GM21825 (cell line): Measurements from ENCODE around the gene EVC2.
"Not testable (repeated sequence)": the region's sequence is repeated elsewhere in the genome, so short reads cannot be mapped to it uniquely, and the experiment has no call there.

Experiments
- ATAC-seq: cut with Tn5 transposase; IDR thresholded peaks from one replicate; pipeline ENCODE4 v1.9.1; 2021; ENCODE audit warnings: mild to moderate bottlenecking, moderate library complexity; ENCODE audit not compliant: unreplicated experiment

The EVC2 gene

DNA sequence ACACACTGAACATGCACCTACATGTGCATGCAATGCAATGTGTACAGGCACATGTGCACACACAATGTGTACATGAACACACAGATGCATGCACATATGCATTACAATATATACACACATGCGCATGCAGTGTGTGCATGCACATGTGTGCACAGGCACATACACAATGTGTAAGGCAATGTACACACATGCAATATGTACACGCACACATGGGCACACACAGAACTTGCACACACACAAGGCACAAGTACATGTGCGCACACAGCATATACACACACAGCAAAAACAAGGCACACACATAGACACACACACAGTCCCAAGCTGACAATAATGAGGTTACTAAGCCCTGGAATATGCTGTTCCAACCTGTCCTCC is 76.3 kb downstream of the EVC2 start:
- no peak for ATAC-seq

DNA sequence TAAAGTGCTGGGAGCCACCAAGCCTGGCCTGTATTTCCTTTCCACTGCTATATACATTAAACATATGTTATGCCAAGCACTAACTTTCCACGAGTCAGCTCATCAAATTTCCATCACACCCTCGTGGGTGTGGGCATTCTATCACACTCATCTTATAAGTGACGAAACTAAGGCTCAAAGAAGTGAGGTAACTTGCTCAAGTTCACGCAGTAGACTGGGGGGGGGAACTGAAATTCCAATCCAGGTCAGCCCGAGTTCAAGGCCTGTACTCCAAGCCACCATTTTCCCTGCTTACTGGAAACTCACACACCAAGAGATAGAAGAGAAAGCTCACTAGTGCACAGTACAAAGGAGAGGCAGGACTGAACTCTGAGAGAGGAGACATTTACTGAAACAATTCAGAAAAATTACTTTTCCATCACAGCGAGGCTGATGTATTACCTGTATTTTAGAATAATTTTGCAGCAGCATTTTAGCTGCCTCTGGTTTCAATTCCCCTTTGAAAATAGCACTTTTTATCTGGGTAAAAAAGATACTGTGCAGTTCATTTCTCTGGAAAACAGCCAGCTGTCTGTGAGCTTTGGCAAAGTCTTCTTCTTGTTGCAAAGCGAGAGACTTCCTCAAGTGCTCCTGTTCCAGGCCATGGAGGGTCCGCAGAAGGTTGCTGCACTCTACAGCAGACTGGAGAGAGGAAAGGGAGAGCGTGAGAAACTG is 76.8 kb downstream of the EVC2 start:
- ATAC-seq: no peak

DNA sequence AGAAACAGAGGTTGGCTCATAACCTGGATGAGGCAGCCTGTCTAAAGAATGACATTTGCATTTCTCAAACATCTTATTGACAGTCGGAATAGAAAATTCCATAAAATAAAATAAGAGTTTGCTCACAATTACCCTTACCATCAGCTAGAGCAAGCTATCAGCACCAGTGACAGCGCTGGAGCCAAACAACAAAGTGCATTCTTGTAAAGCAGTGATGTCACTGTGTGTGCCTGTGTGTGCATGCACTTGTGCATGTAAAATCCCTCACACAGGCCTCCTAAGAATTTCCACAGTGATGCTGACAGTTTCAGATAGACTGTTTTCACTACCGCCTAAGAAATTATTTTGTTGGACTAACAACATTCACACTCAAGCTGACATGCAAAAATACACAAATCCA is 77.6 kb downstream of the EVC2 start:
- ATAC-seq: no peak

DNA sequence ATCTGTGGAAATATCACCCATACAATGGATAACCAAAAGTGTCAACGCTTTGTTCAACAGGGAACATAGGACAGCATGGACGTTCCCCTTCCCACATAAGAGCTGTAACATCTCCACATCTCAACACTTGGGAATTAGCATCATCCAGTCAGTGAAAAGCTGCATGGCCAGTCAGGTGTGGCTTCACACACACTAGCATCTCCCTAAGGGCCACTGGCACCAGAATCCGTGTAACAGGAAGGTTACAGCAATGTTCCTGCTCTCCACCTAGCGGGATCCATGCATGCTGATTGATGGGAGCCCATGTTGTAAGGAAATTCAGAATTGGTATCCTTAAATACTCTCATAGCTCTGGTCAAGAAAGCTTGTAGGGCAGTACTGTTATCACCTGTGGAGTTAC is 78.8 kb downstream of the EVC2 start:
- ATAC-seq: no peak

DNA sequence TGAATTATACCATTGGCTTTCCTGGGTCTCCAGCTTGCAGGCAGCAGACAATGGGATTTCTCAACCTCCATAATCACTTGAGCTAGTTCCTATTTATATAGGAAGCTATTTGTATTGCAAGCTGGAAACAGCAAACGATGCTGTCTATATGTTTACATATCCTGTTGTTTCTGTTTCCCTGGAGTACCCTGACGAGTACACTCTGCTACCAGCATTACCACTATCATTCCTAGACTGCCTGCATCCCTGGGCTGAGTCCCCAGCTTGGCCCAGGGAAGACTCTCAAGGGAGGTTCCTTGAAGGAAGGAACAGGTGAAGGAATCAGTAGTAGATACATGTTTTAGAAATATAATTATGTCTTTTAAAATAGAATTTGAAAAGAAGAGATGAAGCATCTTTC is 81.4 kb downstream of the EVC2 start:
- no peak for ATAC-seq

GRCh38 chr4:5622596-5622995 is 85.8 kb downstream of the EVC2 start:
- ATAC-seq: no peak

GRCh38 chr4:5619913-5620625 is 88.3 kb downstream of the EVC2 start:
- no peak for ATAC-seq

- no peak for ATAC-seq
Measured at GRCh38 chr4:5618051-5618960, 90.1 kb downstream of the EVC2 start.

DNA sequence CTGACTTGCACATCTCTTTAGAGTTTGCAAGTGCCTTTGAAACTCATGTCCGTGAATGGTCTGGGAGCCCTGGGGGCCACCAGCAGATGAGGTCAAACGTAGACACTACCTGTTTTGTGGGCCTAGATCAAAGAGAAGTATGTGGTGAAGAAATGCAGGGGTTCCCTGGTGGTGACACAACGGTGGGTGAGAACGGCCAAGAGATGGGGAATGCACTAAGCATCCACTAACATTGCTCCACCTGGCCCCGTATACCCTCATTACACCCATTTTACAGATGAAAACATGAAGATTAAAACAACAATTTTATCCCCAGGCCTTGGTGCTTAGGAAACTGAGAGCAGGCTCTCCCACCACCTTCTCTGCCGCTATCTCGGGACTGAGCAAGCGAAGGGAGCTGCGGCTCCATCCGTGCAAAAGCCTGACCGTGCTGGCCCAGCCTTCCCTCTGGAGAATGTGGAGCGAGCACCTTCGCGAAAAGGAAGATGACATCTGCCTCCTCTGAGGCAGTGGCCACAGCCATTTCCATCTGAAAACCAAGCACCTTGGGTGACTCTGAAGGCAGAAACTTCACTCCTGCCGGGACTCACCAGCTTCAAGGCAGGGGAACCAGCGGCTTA is 91.9 kb downstream of the EVC2 start:
- no peak for ATAC-seq

DNA sequence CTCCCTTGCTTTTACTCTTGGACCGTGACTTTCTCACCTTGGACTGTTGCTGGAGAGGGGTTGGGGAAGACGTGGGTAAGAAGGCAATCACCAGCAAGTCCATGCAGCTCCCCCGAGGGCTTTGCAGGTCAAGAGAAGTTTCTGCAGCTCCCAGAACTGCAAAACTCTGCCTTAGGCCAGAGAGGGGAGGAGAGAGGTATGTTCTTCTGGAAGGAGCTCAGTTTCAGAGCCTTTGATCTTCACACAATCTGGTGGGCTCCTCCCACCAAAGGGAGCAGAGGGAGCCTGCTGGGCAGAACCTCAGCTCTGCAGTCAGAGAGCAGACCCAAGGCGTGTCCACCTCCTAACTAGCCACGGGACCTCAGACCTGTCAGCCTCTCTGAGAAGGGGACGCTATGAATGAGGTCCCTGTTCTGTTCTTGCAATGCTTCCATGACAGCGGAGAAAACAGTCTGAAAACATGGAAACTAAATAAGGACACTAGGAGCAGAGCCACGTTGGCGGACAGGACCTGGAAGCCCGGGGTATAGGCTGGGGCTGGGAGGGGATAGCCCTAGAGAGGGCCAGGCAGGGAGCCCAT is 92.8 kb downstream of the EVC2 start:
- ATAC-seq: no peak

DNA sequence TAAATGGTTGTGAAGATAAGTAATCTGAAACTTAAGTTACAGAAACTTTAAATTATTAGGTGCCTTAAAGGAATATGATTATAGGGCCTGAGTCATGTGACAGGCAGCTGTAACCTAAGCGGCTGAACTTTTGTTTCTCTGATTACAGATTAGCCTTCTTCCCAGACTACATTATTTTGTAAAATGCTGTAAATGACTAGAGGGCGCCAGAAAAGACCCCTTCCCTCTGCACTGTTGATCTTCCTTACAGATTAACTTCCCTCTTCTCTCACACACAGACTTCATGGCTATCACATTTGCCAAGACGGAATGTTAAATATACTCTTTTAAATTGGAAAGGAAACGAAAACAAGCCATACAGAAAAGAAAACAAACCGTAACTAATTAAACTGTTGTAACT is 96.6 kb downstream of the EVC2 start:
- no peak for ATAC-seq

DNA sequence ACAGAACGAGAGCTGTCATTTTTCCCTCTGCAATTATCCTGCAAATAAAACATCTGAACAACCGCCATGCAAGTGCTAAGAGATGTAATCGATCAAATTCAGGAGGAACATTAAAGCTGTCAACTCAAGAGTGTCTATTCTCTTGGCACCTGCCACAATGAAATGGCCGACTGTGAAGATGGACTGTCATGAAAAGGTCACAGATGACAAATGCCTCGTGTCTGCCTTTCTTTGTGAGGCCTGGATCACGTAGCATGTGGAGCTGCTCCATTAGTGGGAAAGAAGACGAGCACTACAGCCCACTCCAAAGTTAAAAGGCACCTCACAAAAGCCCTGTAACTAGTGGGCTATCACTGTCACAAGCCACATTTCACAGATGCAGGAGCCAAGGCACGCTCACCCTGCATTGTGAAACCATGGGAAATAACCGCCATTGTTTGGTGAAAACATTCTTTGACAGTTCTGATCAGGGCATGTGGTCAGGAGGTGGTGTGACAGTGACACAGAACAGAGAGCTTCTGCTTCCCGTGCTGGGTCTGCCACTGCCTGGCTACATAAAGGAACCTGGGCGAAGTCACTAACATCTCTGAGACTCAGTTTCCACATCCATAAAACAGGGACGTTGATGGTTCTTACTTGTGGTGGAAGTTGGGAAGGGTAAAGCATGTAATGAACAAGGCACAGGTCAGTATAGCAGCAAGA is 98.9 kb downstream of the EVC2 start:
- ATAC-seq: no peak

DNA sequence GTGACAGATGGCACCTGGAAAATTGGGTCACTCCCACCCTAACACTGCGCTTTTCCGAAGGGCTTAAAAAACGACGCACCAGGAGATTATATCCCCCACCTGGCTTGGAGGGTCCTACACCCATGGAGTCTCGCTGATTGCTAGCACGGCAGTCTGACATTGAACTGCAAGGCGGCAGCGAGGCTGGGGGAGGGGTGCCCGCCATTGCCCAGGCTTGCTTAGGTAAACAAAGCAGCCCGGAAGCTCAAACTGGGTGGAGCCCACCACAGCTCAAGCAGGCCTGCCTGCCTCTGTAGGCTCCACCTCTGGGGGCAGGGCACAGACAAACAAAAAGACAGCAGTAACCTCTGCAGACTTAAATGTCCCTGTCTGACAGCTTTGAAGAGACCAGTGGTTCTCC is 114.5 kb downstream of the EVC2 start:
- not testable (repeated sequence) for ATAC-seq

- ATAC-seq: no peak
Measured at GRCh38 chr4:5592272-5592671, 116.1 kb downstream of the EVC2 start.

DNA sequence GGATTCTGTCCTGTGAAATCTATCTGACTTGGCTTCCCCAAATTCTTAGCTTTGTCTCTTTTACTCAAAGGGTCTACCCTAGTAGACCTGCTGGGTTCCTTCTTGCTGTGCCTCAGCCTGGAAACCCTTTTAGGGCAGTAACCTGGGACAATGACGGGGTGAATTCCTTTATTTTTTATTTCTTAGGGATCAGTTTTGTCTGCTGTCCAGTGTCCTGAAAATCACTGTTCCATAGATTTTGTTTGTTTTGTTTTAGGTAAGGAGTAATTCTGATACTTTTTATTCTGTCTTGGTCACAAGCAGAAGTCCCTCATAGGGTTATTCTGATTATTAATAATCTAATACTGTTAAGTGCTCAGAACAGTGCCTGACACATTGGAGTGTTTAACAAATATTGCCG is 118.9 kb downstream of the EVC2 start:
- no peak for ATAC-seq

- ATAC-seq: no peak
Measured at GRCh38 chr4:5588046-5588445, 120.3 kb downstream of the EVC2 start.

- ATAC-seq: no peak
Measured at GRCh38 chr4:5575941-5576340, 132.4 kb downstream of the EVC2 start.

DNA sequence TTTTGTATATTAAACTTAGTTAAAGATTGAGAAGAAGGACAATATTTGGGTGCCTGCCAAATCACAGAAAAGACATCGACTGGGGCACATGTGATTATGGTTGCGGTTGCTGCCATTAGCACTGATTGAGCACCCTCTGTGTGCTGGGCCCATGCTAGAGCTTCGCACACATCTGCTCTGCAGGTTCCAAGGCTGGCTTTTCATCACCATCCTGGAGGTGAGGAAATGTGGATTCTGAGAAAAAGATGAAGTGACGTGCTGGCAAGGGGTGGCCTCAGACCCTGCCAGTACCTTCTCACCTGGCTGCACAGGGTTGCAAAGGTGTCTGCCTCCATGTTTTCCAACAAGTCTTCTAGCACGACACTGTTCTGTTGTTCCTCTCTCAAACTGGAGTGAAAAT is 134.0 kb downstream of the EVC2 start:
- ATAC-seq: no peak

DNA sequence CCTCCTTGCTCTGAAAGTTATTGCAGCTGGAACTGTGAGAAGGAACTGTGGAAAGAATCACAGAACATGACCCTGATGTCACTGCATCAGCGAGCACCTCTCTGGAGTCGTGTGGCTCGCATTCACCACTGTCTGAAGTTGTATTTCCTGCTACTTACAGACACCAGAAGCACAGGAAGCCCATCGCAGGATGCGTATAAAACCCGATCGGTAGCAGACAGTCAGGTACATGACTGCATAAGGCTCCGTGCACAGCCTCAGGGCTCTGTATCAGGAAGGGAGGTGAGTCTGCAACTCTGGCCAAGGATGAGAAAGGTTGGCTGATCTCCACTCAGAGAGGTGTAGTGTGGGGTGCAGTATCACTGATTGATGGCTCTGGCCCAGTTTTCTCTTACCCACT is 134.4 kb downstream of the EVC2 start:
- ATAC-seq: no peak

- no peak for ATAC-seq
Measured at GRCh38 chr4:5572751-5573150, 135.6 kb downstream of the EVC2 start.
